ENCODE measurements around the gene FAM193A. TPM values are rescaled to one million over a fixed set of nuclear protein-coding genes. Genes with fewer than 3 reads are reported as not detected.
A peak's percentile ranks its signal among the peaks of the same experiment; 100 is the strongest.

The FAM193A gene
- total RNA-seq, 1 donor from 2014 or later, result 56.1 TPM

- Mint-ChIP-seq H3K9me3 (ENCODE audit: unreplicated experiment) (peaks cover 1% of the 10 kb centered on the region), H3K36me3 (ENCODE audit: unreplicated experiment) (no peaks in the 10 kb centered on the region), H3K27ac (ENCODE audit: unreplicated experiment) (peak overlapping the region; percentile 9), H3K4me3 (ENCODE audit: unreplicated experiment) (no peak overlapping the region), H3K27me3 (ENCODE audit: unreplicated experiment) (no peaks in the 10 kb centered on the region), H3K4me1 (ENCODE audit: low read depth, unreplicated experiment) (no peaks in the 10 kb centered on the region)
- TF ChIP-seq CTCF (IDR thresholded peaks at IDR 0.05; ENCODE audit: partially characterized antibody, unreplicated experiment), result no peak
- no peak for DNase-seq
Measured at GRCh38 chr4:2551118-2551517, 14.7 kb downstream of the FAM193A start.

- Mint-ChIP-seq H3K4me3 (ENCODE audit: unreplicated experiment) (no peak overlapping the region), H3K27me3 (ENCODE audit: unreplicated experiment) (no peaks in the 10 kb centered on the region), H3K36me3 (ENCODE audit: unreplicated experiment) (no peaks in the 10 kb centered on the region), H3K27ac (ENCODE audit: unreplicated experiment) (no peak overlapping the region), H3K4me1 (ENCODE audit: low read depth, unreplicated experiment) (no peaks in the 10 kb centered on the region), H3K9me3 (ENCODE audit: unreplicated experiment) (peaks cover 1% of the 10 kb centered on the region)
- DNase-seq, result no peak
- TF ChIP-seq CTCF (IDR thresholded peaks at IDR 0.05; ENCODE audit: partially characterized antibody, unreplicated experiment), result no peak
Measured at GRCh38 chr4:2552806-2553205, 16.4 kb downstream of the FAM193A start.

- H3K27ac Mint-ChIP-seq (ENCODE audit: unreplicated experiment), result no peak overlapping the region
- no peak overlapping the region for H3K4me3 Mint-ChIP-seq (ENCODE audit: unreplicated experiment)
- peaks cover 3% of the 10 kb centered on the region for H3K9me3 Mint-ChIP-seq (ENCODE audit: unreplicated experiment)
- no peak for TF ChIP-seq CTCF (IDR thresholded peaks at IDR 0.05; ENCODE audit: partially characterized antibody, unreplicated experiment)
- H3K36me3 Mint-ChIP-seq (ENCODE audit: unreplicated experiment), result no peaks in the 10 kb centered on the region
- H3K4me1 Mint-ChIP-seq (ENCODE audit: low read depth, unreplicated experiment), result peaks cover 13% of the 10 kb centered on the region
- peaks cover 4% of the 10 kb centered on the region for H3K27me3 Mint-ChIP-seq (ENCODE audit: unreplicated experiment)
- no peak for DNase-seq
Measured at GRCh38 chr4:2558301-2558700, 21.9 kb downstream of the FAM193A start.

GRCh38 chr4:2560167-2560566 lies 23.7 kb downstream of the FAM193A start:
- peaks cover 13% of the 10 kb centered on the region for H3K4me1 Mint-ChIP-seq (ENCODE audit: low read depth, unreplicated experiment)
- DNase-seq, result no peak
- peaks cover 2% of the 10 kb centered on the region for H3K9me3 Mint-ChIP-seq (ENCODE audit: unreplicated experiment)
- no peak for TF ChIP-seq CTCF (IDR thresholded peaks at IDR 0.05; ENCODE audit: partially characterized antibody, unreplicated experiment)
- H3K27me3 Mint-ChIP-seq (ENCODE audit: unreplicated experiment), result peaks cover 4% of the 10 kb centered on the region
- H3K4me3 Mint-ChIP-seq (ENCODE audit: unreplicated experiment), result no peak overlapping the region
- no peak overlapping the region for H3K27ac Mint-ChIP-seq (ENCODE audit: unreplicated experiment)
- no peaks in the 10 kb centered on the region for H3K36me3 Mint-ChIP-seq (ENCODE audit: unreplicated experiment)

GRCh38 chr4:2565533-2565932 lies 29.1 kb downstream of the FAM193A start:
- Mint-ChIP-seq H3K27me3 (ENCODE audit: unreplicated experiment) (peaks cover 3% of the 10 kb centered on the region), H3K27ac (ENCODE audit: unreplicated experiment) (no peak overlapping the region), H3K9me3 (ENCODE audit: unreplicated experiment) (peaks cover 2% of the 10 kb centered on the region), H3K4me1 (ENCODE audit: low read depth, unreplicated experiment) (peaks cover 5% of the 10 kb centered on the region), H3K36me3 (ENCODE audit: unreplicated experiment) (no peaks in the 10 kb centered on the region), H3K4me3 (ENCODE audit: unreplicated experiment) (no peak overlapping the region)
- TF ChIP-seq CTCF (IDR thresholded peaks at IDR 0.05; ENCODE audit: partially characterized antibody, unreplicated experiment), result no peak
- DNase-seq, result no peak
